Natural killer cell (primary cell): ENCODE data around the gene PTGES3L. TPM values are rescaled to one million over a fixed set of nuclear protein-coding genes. Genes with fewer than 3 reads are reported as not detected.
"Not testable (repeated sequence)": the region's sequence is repeated elsewhere in the genome, so short reads cannot be mapped to it uniquely, and the experiment has no call there.

Experiments used
- ATAC-seq, 3 donors: fragments of 150-1000 bp in 2 of 3; fragments of 200-7000 bp in 1 of 3; cut with Tn5 transposase; 1 replicate in 1 of 3; 2 replicates in 2 of 3; pipeline ENCODE4 v1.10.0; 2021; ENCODE audit warnings: mild to moderate bottlenecking in 2 of 3, moderate library complexity in 2 of 3
- DNase-seq, 2 donors: peaks; one replicate each; pipeline versions ENCODE4 v3.0.0 to v3.0.0-alpha.2; 2013 to 2021; ENCODE audit warnings: mixed read lengths in 1 of 2
- H3K27ac ChIP-seq: one replicate; pipeline ENCODE4 v1.5.1; 2013; ENCODE audit warnings: mild to moderate bottlenecking, low read length
- H3K27me3 ChIP-seq: one replicate; pipeline ENCODE4 v1.6.1; 2013; ENCODE audit warnings: low read length; ENCODE audit not compliant: control insufficient read depth, insufficient read depth
- H3K36me3 ChIP-seq: one replicate; pipeline ENCODE4 v1.6.1; 2013; ENCODE audit warnings: low read length; ENCODE audit not compliant: control insufficient read depth, insufficient read depth
- H3K4me1 ChIP-seq: one replicate; pipeline ENCODE4 v1.6.1; 2013; ENCODE audit warnings: low read length; ENCODE audit not compliant: control insufficient read depth, insufficient read depth
- H3K4me3 ChIP-seq: one replicate; pipeline ENCODE4 v1.5.1; 2013; ENCODE audit warnings: low read length
- H3K9me3 ChIP-seq: one replicate; pipeline ENCODE4 v1.6.1; 2013; ENCODE audit warnings: low read length; ENCODE audit not compliant: control insufficient read depth, insufficient read depth
- H3K27ac Mint-ChIP-seq, 2 donors: one replicate each; pipeline ENCODE4 v1.8.0; 2022; ENCODE audit warnings: mild to moderate bottlenecking in 2 of 2, mixed read lengths in 2 of 2, moderate library complexity in 1 of 2
- H3K27me3 Mint-ChIP-seq, 2 donors: one replicate each; pipeline ENCODE4 v1.8.0; 2022; ENCODE audit warnings: low read depth in 2 of 2, mixed read lengths in 2 of 2
- H3K36me3 Mint-ChIP-seq: one replicate; pipeline ENCODE4 v1.8.0; 2022; ENCODE audit warnings: mixed read lengths
- H3K4me1 Mint-ChIP-seq, 2 donors: one replicate each; pipeline ENCODE4 v1.8.0; 2022; ENCODE audit warnings: mixed read lengths in 2 of 2
- H3K4me3 Mint-ChIP-seq: one replicate; pipeline ENCODE4 v1.8.0; 2022; ENCODE audit warnings: mild to moderate bottlenecking, moderate library complexity, mixed read lengths
- H3K9me3 Mint-ChIP-seq, 2 donors: one replicate each; pipeline ENCODE4 v1.8.0; 2022; ENCODE audit warnings: mixed read lengths in 2 of 2
- CTCF ChIP-seq: fragments of 200-600 bp; IDR thresholded peaks from one replicate; pipeline ENCODE4 v1.8.0; 2022; ENCODE audit warnings: antibody characterized with exemption
- WGBS: methylation state at CpG from one replicate; pipeline ENCODE4 v1.1.7; 2013; ENCODE audit warnings: missing lambda C conversion rate; ENCODE audit not compliant: insufficient coverage; 5-methylcytosine and 5-hydroxymethylcytosine counted together
- intact Hi-C: fragments of 100-400 bp; cut with micrococcal nuclease; formaldehyde crosslinking; loops from one replicate; pipeline ENCODE4 v1.14.2; 2022
- total RNA-seq, 4 donors: library from RNA; stranded (reverse); fragments of 120-200 nt in 1 of 4; gene quantifications; one replicate each; pipeline versions ENCODE4 v1.2.3 to v1.2.4, GENCODE V29; 2013 to 2022

PTGES3L gene
- total RNA-seq, 3 donors from 2014 or later (not counting 1 experiment from before 2014, with no cell fraction given) = 0.53 to 0.87 TPM; not detected in 1

- H3K9me3 ChIP-seq = no peaks in the 10 kb centered on the region
- ATAC-seq = peak; percentile 85 to 89 (median 89)
- peak within 1 kb of the TSS; percentile 75 for H3K27ac ChIP-seq
- peaks cover 25% of the 10 kb centered on the region for H3K4me1 ChIP-seq
- Mint-ChIP-seq H3K36me3 (no peaks in the 10 kb centered on the region), H3K4me3 (peak within 1 kb of the TSS; percentile 94), H3K4me1 (peaks cover 19 to 32% of the 10 kb centered on the region in 2 donors), H3K27ac (peak within 1 kb of the TSS; percentile 79 to 95), H3K27me3 (peaks cover 0 to under 1% of the 10 kb centered on the region in 2 donors), H3K9me3 (no peaks in the 10 kb centered on the region)
- no peak for TF ChIP-seq CTCF
- H3K4me3 ChIP-seq = peak within 1 kb of the TSS; percentile 82
- DNase-seq = peak; percentile 86 to 95
- intact Hi-C loops = loop anchor here (5.0 kb wide), 1 partner anchor 148 kb away; the partner anchor contains the start of gene PSME3
- H3K36me3 ChIP-seq = peaks cover 3% of the 10 kb centered on the region
- H3K27me3 ChIP-seq = no peaks in the 10 kb centered on the region
- under 1% methylated on average over 39 of the region's 39 CpGs for WGBS
Observed at GRCh38 chr17:42980274-42980765, 440 bp upstream of the PTGES3L start, which contains the start of gene RUNDC1. Gene RUNDC1 (plus strand): TSS chr17:42980565. CDS start chr17:42980577, 12 bp downstream.

- H3K36me3 Mint-ChIP-seq, H3K27me3 ChIP-seq, H3K27ac ChIP-seq, intact Hi-C loops, DNase-seq, H3K9me3 ChIP-seq, H3K4me1 ChIP-seq, H3K27me3 Mint-ChIP-seq, H3K27ac Mint-ChIP-seq, ATAC-seq, H3K4me3 ChIP-seq, H3K9me3 Mint-ChIP-seq, H3K4me3 Mint-ChIP-seq, H3K36me3 ChIP-seq: not testable (repeated sequence)
- 92% methylated on average over 16 of the region's 16 CpGs for WGBS
- H3K4me1 Mint-ChIP-seq = peaks cover 4 to 15% of the 10 kb centered on the region in 2 donors
Observed at GRCh38 chr17:42975701-42976100, 4.2 kb downstream of the PTGES3L start.

GRCh38 chr17:42975265-42975664, 4.6 kb downstream of the PTGES3L start:
- peaks cover 4 to 11% of the 10 kb centered on the region in 2 donors for H3K4me1 Mint-ChIP-seq
- intact Hi-C loops = no loop called here
- no peak for TF ChIP-seq CTCF

GRCh38 chr17:42973323-42973722, 6.6 kb downstream of the PTGES3L start:
- 94% methylated on average over 3 of the region's 18 CpGs for WGBS
- not testable (repeated sequence) for ATAC-seq, H3K36me3 Mint-ChIP-seq

More at GRCh38 chr17:42975265-42975664, 4.6 kb downstream of the PTGES3L start:
- H3K27ac ChIP-seq = no peak overlapping the region
- no peaks in the 10 kb centered on the region for H3K36me3 ChIP-seq
- H3K4me1 ChIP-seq = peaks cover 7% of the 10 kb centered on the region
- peaks cover 0 to 2% of the 10 kb centered on the region in 2 donors for H3K27me3 Mint-ChIP-seq
- no peak overlapping the region for H3K27ac Mint-ChIP-seq
- H3K9me3 ChIP-seq = no peaks in the 10 kb centered on the region
- no peaks in the 10 kb centered on the region for H3K9me3 Mint-ChIP-seq
- H3K4me3 Mint-ChIP-seq = no peak overlapping the region
- no peaks in the 10 kb centered on the region for H3K36me3 Mint-ChIP-seq
- WGBS = 58% methylated on average over 2 of the region's 2 CpGs
- H3K27me3 ChIP-seq = no peaks in the 10 kb centered on the region
- no peak for ATAC-seq
- no peak overlapping the region for H3K4me3 ChIP-seq
- DNase-seq = no peak

More at GRCh38 chr17:42973323-42973722, 6.6 kb downstream of the PTGES3L start:
- H3K27me3 ChIP-seq, H3K27ac ChIP-seq, H3K4me3 ChIP-seq, H3K36me3 ChIP-seq, H3K4me3 Mint-ChIP-seq, DNase-seq, H3K9me3 ChIP-seq, H3K4me1 Mint-ChIP-seq, H3K27ac Mint-ChIP-seq, H3K4me1 ChIP-seq, H3K27me3 Mint-ChIP-seq, H3K9me3 Mint-ChIP-seq, intact Hi-C loops: not testable (repeated sequence)
